B cell (primary cell): ENCODE measurements around the gene CAPN10.

Experiments
- CTCF ChIP-seq: fragments of 200-600 bp; IDR thresholded peaks from one replicate; pipeline ENCODE4 v1.8.0; 2022; ENCODE audit warnings: antibody characterized with exemption, mild to moderate bottlenecking
- EZH2 ChIP-seq: IDR thresholded peaks from 2 replicates; pipeline ENCODE4 v1.6.1; 2012; ENCODE audit warnings: borderline replicate concordance, low read depth, mild to moderate bottlenecking, moderate library complexity, low read length; ENCODE audit not compliant: insufficient read depth, poor library complexity, severe bottlenecking

- TF ChIP-seq CTCF (no peak), EZH2 (no peak)
Observed at GRCh38 chr2:240576436-240577205, 9.9 kb upstream of the CAPN10 start.
